ENCODE data around the gene FAM237A. TPM values are rescaled to one million over a fixed set of nuclear protein-coding genes. Genes with fewer than 3 reads are reported as not detected.

Gene FAM237A
- total and polyA plus RNA-seq, 8 donors, result not detected

DNA sequence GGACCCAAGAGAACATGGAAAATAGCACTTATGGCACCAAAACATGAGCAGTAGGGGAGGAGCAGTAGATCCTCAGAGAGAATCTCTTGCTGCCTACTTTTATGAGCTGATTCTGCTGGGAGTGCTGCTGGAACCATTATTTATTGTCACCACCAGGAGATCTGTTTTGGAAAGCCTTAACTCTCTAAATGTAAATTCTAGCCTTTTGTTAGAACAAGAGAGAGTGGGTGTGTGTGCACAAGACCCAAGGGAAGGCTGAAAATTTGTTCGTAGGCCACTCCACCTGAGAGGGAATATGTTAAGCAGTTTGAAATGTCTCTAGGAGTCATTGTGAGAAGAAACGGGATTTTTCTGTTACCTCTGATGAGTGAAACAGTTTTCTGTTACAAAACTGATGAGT lies 16.2 kb upstream of the FAM237A start:
- no peak for DNase-seq
- no peak overlapping the region for H3K27ac ChIP-seq
- intact Hi-C loops (cut with DNase I), result no loop called here
- FAIRE-seq, result no peak
- H3K4me1 ChIP-seq, result no peaks in the 10 kb centered on the region
- H3K9me3 ChIP-seq, result no peaks in the 10 kb centered on the region
- WGBS, 2 donors, result 75 to 77% methylated on average over 2 of the region's 2 CpGs
- no peak for TF ChIP-seq CTCF (IDR thresholded peaks at IDR 0.05)
- ATAC-seq, result no peak
- no peaks in the 10 kb centered on the region for H3K36me3 ChIP-seq
- no peak overlapping the region for H3K4me3 ChIP-seq
- H3K27me3 ChIP-seq, result no peaks in the 10 kb centered on the region

DNA sequence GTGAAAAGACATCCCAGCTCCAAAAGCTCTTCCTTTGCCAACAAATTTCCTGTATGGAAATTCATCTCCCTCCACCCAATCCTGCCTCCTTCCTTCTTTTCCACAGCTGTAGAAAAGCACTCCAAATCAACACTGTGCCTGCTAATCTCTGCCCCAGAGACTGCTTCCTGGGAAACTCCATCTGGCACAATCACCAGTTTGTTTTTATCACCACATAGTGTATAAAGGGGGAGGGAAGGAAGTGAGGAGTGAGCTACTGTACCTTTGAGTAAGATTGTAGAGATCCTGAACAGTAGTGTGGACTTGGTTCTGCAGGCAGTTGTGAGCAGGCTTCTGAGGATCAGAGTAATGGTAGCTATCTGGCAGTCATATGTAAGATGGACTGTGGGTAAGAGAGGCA lies 14.7 kb upstream of the FAM237A start:
- intact Hi-C loops (cut with DNase I), result no loop called here
- H3K27me3 ChIP-seq, result no peaks in the 10 kb centered on the region
- no peak for TF ChIP-seq CTCF (IDR thresholded peaks at IDR 0.05)
- H3K27ac ChIP-seq, result no peak overlapping the region
- DNase-seq, result peak in 1 of 6 donors; percentile 13
- no peaks in the 10 kb centered on the region for H3K36me3 ChIP-seq
- H3K4me1 ChIP-seq, result no peaks in the 10 kb centered on the region
- H3K4me3 ChIP-seq, result no peak overlapping the region
- no peak for FAIRE-seq
- ATAC-seq, result peak; percentile 64 to 85 (median 70)
- no peaks in the 10 kb centered on the region for H3K9me3 ChIP-seq

DNA sequence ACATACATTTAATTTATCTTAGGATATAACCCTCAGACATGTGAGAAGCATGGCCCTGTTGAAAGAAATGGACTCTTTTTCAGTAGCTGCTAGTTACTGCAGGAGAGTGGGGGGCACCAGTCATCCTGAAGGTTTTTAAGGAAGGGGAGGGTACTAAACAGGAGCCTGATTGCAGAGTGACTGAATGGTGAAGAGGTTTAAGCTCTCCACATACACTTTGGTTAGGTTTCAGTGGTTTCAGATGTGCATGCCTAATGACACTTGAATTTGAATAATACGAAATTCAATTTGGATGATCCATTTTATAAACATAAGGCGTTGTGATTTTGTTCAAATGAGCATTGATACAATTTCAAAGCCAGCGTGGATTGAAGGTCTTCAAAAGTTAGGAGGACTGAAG lies 10.9 kb upstream of the FAM237A start:
- intact Hi-C loops (cut with DNase I), result no loop called here
- Histone ChIP-seq H3K27me3 (no peaks in the 10 kb centered on the region), H3K36me3 (no peaks in the 10 kb centered on the region), H3K27ac (no peak overlapping the region), H3K9me3 (no peaks in the 10 kb centered on the region), H3K4me3 (no peak overlapping the region), H3K4me1 (no peaks in the 10 kb centered on the region)
- DNase-seq (no peak), ATAC-seq (no peak), FAIRE-seq (no peak)
- 37 to 48% methylated on average over 3 of the region's 3 CpGs for WGBS, 2 donors
- TF ChIP-seq CTCF (IDR thresholded peaks at IDR 0.05), result no peak

DNA sequence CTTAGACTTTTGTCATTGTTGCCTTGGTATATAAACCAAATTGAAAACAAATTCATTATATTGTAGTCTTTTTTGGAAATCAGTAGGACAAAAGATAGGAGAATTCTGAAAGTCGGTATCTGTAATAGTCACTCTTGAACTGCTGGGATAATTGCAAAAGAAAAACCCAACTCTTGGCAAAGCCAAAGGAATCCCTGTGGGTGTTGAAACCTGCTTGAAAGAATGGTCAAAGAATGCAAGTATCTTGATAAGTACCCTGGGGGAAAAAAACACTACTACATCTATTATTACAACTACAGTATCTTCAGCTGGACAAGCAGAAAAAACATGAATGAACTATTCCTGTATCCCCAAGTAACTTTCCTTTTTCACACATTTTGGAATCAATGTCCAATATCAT lies 7.3 kb upstream of the FAM237A start:
- intact Hi-C loops (cut with DNase I), result no loop called here
- no peak overlapping the region for H3K4me3 ChIP-seq
- ATAC-seq (no peak), DNase-seq (no peak), FAIRE-seq (no peak)
- no peak for TF ChIP-seq CTCF (IDR thresholded peaks at IDR 0.05)
- no peaks in the 10 kb centered on the region for H3K4me1 ChIP-seq
- no peak overlapping the region for H3K27ac ChIP-seq
- WGBS, 2 donors, result 60 to 79% methylated on average over 1 of the region's 1 CpG
- H3K9me3 ChIP-seq, result no peaks in the 10 kb centered on the region
- no peaks in the 10 kb centered on the region for H3K36me3 ChIP-seq
- no peaks in the 10 kb centered on the region for H3K27me3 ChIP-seq

DNA sequence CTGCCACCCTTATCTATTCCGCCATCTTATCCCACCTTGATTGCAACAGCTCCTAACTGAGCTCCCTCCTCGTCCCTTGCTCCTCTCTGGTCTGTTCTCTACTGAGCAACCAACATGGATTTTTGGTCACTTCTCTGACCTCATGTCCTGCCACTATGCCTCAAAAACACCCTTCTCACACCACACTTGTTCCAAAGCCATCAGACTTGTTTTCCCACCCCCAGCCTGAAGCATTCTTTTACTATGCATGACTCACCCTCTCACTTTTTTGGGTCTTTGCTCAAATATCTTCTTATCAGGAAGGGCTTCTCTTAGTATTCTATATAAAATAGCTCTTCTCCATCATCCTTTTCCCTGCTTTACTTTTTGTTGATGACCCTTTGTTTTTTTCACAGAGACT lies 2.7 kb upstream of the FAM237A start:
- no peaks in the 10 kb centered on the region for H3K36me3 ChIP-seq
- no peak for FAIRE-seq
- no peak for ATAC-seq
- no peak for DNase-seq
- no peak overlapping the region for H3K27ac ChIP-seq
- TF ChIP-seq CTCF (IDR thresholded peaks at IDR 0.05), result no peak
- no peaks in the 10 kb centered on the region for H3K4me1 ChIP-seq
- no peak overlapping the region for H3K4me3 ChIP-seq
- no peaks in the 10 kb centered on the region for H3K9me3 ChIP-seq
- intact Hi-C loops (cut with DNase I), result no loop called here
- H3K27me3 ChIP-seq, result peaks cover 0 to 6% (median 2%) of the 10 kb centered on the region in 4 donors
- WGBS, 2 donors, result 12 to 30% methylated on average over 2 of the region's 2 CpGs

All from pancreas (tissue), 10 donors.